GM18867 (cell line): ENCODE data around the gene IRS1.
A peak's percentile ranks its signal among the peaks of the same experiment; 100 is the strongest.

Source experiments
- ATAC-seq: cut with Tn5 transposase; IDR thresholded peaks from one replicate; pipeline ENCODE4 v1.9.1; 2021; ENCODE audit warnings: mild to moderate bottlenecking, moderate library complexity; ENCODE audit not compliant: unreplicated experiment

Gene IRS1

DNA sequence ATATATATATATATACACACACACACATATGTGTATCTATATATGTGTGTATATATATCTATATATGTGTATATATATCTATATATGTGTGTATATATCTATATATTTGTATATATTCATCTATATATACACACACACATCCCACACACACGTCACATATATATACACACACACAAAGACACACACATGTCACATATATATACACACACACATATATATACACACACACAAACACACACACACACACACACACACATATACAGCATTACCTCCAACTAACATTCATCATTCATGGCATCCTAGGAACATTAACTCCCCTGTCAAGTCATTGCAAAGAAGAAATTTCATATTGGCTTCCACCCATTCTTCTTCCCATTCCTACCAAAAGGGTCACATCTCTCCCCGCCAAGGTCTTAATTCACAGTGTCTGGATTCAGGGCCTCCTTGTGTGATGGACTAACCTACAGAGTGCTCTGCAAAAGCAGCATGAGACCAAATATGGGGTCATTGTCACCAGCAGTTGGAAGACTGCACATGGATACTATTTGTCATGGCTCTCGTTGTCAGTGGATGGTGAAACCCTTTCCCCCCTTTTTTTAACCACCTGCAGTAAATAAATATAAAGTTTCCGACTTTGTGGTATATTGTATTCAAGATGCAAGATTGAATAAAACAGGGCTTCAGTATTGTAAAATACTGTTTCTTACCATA lies 67.0 kb downstream of the IRS1 start:
- ATAC-seq = no peak

DNA sequence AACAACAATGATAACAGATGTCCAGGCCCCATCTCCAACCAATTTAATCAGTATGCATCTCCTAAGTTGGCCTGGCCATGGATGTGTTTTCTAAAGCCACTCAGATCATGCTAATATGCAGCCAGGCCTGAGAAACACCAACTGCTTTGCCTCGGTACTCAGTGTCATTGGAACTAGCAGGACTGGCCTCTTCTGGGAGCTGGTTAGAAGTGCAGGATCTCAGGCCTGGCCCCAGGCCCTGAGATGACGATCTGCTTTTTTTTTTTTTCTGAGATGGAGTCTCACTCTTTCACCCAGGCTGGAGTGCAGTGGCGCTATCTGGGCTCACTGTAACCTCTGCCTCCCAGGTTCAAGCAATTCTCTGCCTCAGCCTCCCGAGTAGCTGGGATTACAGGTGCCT lies 69.1 kb downstream of the IRS1 start:
- no peak for ATAC-seq

DNA sequence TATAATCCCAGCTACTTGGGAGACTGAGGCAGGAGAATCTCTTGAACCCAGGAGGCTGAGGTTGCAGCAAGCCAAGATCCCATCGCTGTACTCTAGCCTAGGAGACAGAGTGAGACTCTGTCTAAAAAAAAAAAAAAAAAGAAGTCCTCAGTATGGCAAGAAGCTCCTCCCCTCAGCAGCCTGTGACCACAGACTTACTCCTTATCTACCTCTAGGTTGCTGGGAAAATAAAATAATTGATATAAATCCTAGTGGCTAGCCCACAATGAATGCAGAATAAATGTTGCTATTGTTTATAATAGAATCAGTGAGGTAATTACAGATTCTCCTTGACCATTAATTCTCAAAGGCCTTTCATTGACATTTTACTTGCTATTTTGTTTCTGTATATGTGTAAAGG lies 70.6 kb downstream of the IRS1 start:
- no peak for ATAC-seq

DNA sequence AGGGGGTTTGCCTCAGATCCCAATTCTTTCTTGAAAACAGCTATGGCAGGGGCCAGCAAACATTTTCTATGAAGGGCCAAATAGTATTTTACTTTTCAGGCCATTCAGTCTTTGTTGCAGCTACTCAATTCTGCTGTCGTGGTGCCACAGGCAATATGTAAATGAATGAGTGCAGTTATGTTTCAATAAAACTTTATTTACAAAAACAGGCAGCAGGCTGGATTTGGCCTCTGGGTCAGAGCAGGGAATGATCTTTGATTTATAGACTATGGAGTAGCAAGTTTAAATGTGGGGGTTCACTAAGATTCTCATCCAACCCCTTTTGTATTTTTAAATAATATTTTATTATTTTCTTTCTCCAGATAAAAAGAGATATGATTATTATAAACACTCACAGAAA lies 72.4 kb downstream of the IRS1 start:
- ATAC-seq = no peak

DNA sequence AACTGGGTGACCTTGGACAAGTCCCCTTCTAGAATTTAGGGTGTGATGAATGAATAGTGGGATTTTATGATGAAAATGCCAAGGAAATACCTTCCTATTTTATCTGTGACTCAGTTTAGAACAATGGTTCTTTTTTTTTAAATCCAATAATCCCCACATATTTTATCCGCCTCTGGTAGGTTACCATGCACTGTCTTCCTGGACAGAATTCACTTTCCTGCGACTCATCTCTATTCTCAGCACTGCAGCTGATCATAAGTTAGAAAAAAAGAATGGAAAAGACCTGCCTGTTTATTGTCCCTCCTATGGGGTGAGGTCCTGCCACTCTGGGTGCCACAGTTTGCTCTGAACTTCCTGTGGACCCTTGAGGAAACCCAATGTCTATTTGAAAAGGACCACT lies 73.1 kb downstream of the IRS1 start:
- no peak for ATAC-seq

DNA sequence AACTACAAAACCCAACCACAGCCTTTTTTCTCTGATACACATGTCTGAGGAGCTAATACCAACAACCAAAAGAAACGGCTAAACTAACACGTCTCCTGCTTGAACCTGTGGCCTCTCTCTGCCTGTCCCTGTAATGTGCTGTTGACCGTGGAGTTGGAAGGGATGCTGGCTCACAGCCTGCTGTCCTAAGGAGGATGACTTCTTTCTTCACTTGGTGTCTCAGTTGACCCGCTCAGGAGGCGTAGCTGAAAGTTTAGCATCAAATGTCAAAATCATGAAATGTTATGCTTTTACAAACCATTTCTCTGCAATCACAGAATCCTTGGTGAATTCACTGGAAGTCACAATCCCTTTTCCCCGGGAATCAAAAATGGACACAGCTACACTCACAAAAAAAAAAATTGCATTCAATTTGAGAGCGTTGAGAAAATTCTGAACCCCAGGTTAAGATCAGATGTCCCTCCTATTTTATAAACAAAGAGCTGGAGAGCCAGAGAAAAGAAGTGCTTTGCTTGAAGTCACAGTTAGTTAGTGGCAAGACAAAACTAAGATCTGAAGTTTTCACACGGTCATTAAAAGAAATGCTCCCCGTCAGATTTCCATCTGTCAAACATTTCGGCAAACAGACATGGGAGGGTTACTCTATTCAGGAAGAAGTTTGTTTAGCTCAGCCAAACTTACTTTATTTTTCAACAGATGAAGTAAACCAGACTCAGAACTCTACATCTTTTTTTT lies 74.3 kb downstream of the IRS1 start:
- ATAC-seq = no peak

DNA sequence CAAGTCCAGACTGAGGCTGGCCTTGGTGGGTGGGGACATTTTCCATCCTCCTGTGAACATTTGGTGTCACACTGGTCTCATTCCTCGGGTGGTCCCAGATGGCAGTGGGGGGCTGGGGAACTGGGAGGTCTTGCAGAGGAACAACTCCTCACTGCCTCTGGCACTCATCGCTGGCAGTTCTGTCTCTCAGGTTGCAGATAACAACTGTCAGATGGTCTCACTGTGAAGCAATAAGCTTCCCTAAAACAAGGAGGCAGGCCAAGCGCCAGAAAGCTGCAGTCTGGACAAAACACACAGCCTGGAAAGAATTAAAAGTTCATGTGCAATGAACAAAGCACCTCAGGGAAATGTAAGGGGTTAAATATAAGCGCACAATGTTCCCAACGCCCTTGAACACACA lies 78.1 kb downstream of the IRS1 start:
- no peak for ATAC-seq

DNA sequence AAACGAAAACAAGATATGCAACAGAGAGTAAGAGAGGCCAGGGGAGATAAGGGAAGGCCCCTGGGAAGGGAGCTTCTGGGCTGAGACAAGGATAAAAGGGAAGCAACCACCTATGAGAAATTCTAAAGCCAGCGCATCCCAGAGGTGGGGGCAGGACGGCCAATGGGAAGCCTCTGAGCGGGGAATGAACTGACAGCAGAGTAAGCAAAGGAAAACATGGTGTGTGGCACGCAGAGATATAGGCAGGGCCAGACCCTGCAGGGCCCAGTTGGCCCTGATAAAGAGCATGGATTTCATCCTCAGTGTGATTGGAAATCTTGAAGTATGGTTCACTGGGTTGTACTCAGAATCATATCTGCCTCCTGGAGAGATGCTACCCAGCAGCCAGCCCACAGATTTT lies 78.7 kb downstream of the IRS1 start:
- no peak for ATAC-seq

DNA sequence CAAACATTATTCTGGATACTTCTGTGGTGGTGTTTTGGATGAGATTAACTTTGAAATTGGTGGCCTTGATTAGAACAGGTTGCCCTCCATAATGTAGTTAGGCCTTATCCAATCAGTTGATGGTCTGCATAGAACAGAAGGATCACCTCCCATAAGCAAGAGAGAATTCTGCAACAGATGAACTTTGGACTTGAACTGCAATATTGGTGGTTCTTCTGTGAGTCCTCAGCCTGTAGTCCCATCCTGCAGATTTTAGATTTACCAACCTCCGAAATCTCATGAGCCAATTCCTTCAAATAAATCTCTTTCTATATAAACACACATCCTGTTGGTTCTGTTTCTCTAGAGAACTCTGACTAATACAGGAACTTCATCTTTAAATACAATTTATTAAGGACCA lies 81.9 kb downstream of the IRS1 start:
- no peak for ATAC-seq

DNA sequence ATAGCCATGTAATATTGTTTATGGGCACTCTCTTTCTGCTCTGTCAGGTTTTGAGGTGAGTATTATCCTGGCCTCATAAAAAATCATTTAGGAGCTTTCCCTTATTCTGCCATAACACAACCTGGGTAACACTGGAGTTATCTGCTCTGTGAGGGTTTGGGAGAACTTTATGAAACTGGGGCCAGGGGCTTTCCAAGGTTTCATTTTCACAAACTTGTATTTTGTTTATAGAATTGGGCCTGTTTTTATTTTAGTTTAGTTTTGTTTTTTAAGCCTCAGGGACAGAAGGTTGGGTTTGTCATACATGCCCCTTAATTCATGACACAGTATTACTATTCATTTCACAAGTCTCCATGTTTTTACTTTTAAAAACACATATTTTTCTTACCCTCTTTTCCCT lies 83.5 kb downstream of the IRS1 start:
- no peak for ATAC-seq

DNA sequence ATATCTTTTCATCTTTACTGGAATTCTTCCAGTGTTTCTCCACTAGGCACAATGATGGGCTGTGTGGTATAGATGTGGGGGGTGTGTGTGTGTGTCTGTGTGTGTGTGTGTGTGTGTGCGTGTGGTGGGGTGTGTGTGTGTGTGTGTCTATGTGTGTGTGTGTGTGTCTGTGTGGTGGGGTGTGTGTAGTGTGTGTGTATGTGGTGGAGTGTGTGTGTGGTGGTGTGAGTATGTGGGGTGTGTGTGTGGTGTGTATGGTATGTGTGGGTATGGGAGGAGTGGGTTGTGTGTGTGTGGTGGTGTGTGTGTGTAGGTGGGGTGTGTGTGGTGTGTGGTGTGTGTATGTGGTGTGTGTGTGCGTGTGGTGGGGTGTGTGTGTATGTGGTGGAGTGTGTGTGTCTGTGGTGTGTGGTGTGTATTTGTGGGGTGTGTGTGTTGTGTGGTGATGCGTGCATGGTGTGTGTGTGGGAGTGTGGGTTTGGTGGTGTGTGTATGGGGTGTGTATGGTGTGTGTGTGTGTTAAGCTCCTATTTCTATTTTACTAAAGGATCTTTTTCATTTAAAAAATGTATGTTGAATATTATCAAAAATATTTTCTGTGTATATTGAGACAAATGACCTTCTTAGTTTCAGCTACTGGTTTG lies 84.2 kb downstream of the IRS1 start:
- ATAC-seq = no peak

DNA sequence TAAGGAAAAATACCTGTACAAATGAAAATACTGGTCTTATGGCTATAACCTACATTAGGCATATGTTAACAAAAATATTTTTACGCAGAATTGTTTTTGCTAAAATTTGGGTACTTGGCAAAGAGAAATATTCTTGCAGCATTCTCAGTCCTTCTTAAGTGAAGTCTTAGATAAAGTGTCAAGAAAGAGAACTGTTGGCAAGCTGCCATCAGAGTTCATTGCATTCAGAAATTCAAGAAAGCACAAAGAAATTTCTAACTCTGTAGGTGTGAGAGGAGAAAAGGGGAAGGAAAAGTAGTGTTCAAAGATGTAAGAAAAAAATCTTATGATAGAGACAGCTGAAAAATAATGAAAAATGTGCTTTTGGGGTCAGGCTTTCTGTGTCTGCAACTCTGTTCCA lies 86.7 kb downstream of the IRS1 start:
- ATAC-seq = no peak

DNA sequence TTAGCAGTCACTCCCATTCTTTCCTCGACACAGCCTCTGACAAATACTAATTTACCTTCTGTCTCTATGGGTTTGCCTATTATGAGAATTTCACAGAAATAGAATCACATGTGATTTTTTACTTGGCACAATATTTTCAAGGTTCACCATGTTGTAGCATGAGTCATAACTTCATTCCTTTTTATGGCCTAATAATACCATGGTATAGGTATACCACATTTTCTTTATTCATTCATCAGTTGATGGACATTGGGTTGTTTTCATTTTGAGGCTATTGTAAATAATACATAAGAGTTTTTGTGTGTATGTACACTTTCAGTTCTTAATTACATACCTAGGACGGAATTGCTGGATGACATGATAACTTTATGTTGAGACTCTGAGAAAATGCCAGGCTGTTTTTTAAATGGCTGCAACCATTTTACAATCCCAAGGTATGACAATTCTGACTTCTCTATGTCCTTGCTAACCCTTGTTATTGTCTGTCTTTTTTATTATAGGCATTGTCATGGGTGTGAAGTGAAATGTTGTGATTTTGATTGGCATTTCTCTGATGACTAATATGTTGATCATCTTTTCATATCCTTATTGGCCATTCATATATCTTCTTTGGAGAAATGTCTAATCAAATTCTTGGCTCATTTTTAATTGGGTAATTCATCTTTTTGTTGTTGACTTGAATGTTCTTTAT lies 87.9 kb downstream of the IRS1 start:
- no peak for ATAC-seq

DNA sequence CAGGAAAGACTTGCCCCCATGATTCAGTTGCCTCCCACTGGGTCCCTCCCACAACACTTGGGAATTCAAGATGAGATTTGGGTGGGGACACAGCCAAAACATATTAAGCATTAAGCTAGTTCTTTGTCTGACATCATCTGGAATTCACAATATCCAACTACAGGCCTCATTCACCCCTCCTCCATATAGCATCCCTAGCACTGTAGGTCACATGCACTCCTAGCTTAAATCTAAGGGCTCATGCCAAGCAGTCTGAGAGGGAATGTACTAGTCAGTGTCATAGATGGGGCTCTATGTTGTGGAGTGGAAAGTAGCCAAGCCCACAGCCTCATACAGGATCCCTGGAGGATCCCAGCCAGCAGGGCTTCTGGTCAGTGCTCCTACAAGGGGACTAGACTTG lies 92.1 kb downstream of the IRS1 start:
- ATAC-seq = no peak

DNA sequence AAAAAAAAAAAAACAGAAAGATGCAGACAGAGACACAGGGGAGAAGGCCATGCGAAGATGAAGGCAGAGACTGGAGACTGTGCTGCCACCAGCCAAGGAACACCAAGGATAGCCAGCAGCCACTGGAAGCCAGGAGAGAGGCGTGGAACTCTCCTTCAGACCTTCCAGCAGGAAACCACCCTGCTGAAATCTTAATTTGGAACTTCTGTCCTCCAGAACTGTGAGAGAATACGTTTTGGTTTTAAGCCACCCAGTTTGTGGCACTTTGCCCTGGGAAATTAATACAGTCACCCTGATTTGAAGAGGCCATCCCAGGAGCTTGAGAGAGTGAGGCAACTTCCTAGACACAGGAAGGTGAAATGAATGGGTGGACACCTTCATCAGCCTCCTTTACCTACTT lies 93.7 kb downstream of the IRS1 start:
- ATAC-seq = no peak

DNA sequence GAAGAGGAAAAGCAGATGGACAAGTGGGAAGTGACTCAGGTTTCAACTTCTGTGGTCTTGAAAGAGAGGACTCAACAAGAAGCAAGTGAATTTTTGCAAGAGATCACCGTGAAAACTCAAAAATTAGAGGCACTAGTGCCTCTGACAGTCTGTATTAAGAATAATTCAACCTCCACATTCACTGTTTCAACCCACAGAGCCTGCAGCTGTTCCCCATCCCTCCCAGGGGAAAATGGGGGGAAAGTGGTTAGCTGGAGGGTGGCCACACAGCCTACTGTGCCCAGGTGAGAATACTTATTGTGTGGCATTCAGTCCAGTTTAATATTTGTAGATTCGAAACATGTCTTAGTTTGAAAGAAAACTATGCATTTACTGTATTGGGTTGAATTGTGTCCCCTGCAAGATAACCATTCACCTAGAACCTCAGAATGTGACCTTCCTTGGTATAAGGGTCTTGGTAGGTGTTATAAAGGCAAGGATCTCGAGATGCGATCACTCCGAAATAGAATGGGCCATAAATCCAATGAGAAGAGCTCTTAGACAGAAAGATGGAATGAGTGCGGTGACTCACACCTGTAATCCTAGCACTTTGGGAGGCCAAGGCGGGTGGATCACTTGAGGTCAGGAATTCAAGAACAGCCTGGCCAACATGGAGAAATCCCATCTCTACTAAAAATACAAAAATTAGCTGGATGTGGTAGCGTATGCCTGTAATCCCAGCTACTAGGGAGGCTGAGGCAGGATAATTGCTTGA lies 94.3 kb downstream of the IRS1 start:
- ATAC-seq = no peak

DNA sequence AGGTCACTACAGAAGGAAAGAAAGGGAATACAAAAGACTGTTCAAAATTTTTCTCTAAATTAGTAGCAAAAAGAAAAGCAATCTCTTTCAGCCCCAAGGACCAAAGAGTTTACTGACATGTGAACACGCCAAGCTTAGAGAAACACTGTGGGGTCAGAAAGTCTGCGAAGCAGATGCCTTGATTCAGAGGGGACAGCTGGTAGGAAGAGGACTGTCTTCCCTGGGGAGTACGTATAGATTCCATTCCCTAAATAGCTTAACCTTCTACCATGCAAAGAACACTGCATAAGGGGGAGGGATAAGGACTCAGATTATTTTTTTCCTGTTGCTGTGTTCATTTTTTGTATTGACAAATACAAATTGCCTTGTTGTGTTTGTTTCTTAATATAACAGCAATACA lies 96.1 kb downstream of the IRS1 start:
- no peak for ATAC-seq

DNA sequence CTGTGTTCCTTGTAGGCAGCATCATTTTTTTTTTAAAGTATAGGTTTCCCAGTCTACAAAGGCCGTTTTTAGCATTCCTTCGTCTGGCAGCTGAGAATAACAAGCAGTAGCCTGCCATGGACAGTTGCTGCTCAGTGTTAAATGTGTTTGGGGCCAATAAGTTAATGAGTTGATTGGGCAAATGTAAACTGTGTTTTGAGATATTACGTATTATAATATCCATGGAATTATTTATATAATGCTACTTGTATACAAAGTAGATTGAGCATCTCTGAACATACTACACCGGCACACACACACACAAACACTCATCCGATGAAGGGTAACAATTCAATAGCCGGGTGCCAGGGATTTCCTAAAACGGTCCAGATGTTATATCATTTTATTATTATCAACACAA lies 97.2 kb downstream of the IRS1 start:
- no peak for ATAC-seq

DNA sequence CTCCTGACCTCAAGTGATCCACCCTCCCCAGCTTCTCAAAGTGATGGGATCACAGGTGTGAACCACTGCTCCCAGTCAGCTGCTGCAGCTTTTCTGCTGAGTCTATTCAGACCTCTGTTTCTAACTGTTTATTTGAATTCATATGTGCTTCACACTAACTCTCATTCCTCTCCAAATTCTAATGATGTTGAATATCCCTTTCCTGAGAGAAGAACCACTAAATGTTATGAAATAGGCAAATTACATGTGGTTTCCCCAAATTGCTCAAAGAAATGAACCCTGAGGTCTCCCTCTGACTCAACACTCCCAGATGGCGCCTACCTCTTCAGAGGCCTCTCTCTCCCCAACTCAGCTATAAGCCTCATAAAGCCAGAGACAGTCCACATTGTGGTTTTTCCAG lies 98.6 kb downstream of the IRS1 start:
- peak; percentile 54 for ATAC-seq

DNA sequence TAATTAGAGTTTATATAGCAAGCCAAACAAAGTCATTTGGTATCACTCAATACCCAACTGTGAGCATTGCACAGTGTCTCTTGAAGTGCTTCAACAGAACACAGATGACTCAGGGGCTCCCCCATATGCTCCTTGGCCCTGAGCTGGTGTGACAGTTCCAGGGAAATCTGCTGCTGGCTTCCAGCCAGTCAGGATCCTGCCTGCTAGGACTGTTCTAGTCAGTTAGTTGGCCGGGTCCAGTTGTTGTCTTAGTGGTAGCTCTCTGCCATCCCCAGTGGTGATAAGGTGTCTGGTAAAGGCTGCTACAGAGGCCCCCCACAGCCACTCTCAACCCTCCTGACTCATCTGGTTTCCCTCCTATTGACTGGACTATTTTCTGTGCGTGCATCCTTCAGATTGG lies 100.3 kb downstream of the IRS1 start:
- no peak for ATAC-seq

DNA sequence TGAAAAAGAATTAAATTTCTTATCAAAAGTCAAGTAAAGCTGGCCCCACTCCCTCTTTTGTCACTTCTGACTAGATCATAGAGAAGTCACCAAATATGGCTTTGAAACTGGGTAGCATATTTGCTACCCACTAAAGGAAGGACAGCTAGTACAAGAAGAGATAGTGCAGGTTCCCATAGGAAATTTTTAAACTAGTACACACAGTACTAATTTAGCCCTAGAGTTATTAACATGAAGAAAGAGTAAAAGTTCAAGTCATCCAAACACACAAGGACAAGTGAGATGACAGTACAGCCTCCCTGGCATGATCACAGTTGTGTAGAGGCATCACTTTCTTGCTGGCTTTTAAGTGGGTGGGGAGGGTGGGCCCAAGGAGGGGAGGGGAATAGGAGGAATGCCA lies 100.9 kb downstream of the IRS1 start:
- no peak for ATAC-seq
